Measurements from ENCODE around the gene RHAG.
"Not testable (repeated sequence)": the region's sequence is repeated elsewhere in the genome, so short reads cannot be mapped to it uniquely, and the experiment has no call there.

Gene RHAG

GRCh38 chr6:49635480-49635879, 1.2 kb downstream of the RHAG start:
- no peak for DNase-seq

DNA sequence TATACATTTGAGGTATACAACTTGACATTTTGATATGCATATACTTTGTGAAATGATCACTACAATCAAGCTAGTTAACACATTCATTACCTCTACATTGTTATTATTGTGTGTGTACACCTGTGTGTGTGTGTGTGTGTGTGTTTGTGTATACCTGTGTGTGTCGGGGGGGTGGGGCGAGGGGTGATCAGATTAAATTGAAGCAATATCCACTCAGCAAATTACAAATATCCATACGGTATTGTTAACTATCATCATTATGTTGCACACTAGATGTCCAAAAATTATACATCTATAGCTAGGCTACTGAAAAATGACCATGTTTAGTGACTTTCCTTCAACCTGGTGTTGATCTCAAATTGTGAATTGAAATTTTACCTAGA, 1.8 kb downstream of the RHAG start:
- DNase-seq, result no peak

- DNase-seq, result no peak
Observed at GRCh38 chr6:49634092-49634835, 2.4 kb downstream of the RHAG start.

DNA sequence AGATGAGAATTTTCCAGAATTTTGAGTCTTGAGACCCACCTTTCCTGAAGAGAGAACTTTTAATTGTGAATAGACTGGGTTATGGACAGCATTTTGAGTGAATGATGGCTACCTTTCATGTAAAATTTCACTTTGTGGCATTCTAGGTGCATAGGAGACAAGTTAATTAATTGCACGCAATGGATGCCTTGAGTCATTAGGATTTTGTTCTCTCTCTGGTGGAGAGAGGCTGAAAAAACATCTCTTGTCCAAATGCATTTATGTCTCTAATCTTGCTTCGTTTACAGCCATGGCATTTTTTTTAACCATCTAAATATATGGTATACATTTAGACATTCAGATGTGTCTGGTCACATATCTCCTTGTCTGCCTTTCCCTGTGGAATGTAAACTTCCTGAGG, 3.1 kb downstream of the RHAG start:
- no peak for DNase-seq

GRCh38 chr6:49632727-49633126, 3.9 kb downstream of the RHAG start:
- DNase-seq, result no peak

DNA sequence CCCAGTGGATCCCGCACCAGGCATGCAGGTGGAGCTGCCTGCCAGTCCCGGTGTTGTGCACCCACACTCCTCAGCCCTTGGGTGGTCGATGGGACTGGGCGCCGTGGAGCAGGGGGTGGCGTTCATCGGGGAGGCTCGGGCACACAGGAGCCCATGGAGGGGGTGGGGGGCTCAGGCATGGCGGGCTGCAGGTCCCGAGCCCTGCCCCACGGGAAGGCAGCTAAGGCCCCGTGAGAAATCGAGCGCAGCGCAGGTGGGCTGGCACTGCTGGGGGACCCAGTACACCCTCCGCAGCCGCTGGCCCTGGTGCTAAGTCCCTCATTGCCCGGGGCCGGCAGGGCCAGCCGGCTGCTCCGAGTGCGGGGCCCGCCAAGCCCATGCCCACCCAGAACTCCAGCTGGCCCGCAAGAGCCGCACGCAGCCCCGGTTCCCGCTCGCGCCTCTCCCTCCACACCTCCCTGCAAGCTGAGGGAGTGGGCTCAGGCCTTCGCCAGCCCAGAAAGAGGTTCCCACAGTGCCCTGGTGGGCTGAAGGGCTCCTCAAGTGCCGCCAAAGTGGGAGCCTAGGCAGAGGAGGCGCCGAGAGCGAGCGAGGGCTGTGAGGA, 7.1 kb downstream of the RHAG start:
- not testable (repeated sequence) for DNase-seq

DNA sequence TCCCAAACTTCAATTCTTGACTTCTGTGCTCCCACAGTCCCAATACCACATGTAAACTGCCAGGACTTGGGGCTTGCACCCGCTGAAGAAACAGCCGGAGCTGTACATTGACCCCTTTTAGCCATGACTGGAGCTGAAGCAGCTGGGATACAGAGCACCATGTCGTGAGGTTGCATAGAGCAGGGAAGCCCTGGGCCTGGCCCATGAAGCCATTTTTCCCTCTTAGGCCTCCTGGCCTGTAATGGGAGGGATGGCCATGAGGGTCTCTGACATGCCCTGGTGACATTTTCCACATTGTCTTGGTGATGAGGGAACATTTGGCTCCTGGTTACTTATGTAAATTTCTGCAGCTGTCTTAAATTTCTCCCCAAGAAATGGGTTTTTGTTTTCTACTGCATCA, 9.8 kb downstream of the RHAG start:
- no peak for DNase-seq

GRCh38 chr6:49618257-49618656, 18.4 kb downstream of the RHAG start:
- DNase-seq, result no peak

DNA sequence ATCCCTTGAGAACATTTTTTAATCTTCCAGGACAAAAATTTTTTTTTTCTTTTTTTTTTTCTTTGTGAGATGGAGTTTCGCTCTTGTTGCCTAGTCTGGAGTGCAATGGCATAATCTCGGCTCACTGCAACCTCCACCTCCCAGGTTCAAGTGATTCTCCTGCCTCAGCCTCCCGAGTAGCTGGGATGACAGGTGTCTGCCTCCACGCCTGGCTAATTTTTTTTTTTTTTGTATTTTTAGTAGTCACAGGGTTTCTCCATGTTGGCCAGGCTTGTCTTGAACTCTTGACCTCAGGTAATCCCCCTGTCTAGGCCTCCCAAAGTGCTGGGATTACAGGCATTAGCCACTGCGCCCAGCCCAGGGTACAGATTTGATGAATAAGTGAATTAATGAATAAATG, 22.5 kb downstream of the RHAG start:
- not testable (repeated sequence) for DNase-seq

- DNase-seq, result no peak
Observed at GRCh38 chr6:49609285-49609684, 27.4 kb downstream of the RHAG start.

- DNase-seq, result not testable (repeated sequence)
Observed at GRCh38 chr6:49608275-49608674, 28.4 kb downstream of the RHAG start.

DNA sequence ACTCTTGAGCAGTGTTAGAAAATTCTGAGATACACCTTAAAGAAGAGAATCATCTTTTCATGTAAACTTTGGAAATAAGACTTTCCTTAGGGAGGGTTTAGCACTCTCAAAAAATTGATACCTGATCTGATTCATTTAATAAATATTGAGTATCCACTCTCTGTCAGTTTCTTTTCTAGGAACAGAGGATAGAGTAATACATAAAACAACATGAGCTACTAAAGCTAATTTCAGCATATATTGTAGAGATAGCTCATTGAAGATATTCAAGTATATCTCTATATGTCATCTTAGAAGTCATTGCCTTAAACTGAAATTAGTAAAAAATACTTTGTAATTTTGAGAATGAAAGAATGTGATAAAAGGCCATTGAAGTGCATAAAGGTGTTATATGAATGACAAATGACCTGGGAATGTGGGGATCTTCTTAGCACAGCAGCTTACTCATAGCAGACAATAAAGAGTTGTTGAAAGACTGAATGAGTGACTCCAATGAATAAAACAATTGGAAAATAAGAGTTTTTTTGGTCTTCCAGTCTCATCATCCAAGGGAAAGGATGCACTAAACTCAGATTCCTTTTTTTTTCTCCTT, 29.2 kb downstream of the RHAG start:
- no peak for DNase-seq

DNA sequence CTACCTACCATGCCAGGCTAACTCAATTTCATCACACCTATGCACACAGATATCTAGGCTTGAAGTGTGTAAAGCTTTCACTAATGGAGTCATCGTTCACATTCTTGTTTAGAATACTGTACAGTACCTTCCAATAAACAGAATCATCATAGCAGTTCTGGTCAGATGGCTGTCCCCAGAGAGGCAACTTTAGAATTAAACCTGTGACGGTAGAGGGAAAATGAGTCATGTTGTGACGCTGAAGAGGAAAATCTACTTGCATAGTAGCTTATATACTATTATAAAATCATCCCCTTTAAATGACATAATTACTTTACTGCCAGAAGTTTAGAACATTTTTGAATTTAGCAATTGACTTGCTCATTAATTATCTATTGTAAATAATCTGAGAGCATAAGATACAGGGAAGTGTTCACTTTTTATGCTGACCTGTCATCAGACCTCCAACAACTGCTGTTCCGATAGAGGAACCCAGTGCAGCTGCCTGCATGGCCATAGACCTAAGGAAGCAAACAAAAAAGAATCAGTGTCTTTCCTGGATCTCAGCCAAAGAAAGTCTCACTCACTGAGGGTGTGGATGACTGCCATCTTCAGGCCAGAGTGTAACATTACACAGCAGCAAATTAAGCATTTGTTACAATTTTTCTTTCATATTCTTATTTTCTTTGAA, 29.8 kb downstream of the RHAG start:
- DNase-seq, result no peak

- DNase-seq, result not testable (repeated sequence)
Observed at GRCh38 chr6:49604080-49604479, 32.6 kb downstream of the RHAG start.

DNA sequence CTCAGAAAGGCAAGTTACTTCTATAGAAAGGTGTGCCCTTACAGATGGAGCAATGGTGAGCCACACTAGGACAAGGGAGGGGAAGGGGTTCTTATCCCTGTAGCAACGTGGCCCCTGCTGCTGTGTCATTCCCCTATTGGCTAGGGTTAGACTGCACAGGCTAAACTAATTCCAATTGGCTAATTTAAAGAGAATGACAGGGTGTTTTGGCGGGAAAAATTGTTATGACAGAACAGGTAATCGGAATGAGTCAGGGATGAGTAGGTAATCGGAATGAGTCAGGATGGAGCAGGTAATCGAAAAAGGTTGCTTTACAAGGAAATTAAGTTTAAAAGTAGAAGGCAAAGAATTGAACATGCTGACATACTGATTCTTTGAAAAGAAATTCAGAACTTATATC, 49.4 kb downstream of the RHAG start:
- DNase-seq, result not testable (repeated sequence)

DNA sequence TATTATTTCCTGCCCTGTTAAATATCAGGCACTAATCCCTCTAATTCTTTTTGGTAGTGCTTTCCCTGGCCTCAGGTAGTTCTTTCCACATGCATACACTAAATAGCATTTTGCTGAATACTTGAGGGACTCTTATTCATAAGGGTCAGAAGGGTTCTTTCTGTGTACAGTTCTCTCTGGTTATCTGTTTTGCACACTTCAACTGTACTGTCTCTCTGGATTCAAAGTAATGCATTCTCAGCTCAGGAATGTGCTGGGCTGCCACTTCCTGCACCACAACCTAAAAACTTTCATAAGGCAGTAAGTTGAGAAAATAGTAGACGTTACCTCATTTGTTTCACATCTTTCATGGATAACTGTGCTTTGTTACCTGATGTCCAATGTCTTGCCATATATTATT, 54.1 kb downstream of the RHAG start:
- no peak for DNase-seq

GRCh38 chr6:49579649-49580048, 57.0 kb downstream of the RHAG start:
- DNase-seq, result no peak

- no peak for DNase-seq
Observed at GRCh38 chr6:49576618-49577017, 60.0 kb downstream of the RHAG start.

DNA sequence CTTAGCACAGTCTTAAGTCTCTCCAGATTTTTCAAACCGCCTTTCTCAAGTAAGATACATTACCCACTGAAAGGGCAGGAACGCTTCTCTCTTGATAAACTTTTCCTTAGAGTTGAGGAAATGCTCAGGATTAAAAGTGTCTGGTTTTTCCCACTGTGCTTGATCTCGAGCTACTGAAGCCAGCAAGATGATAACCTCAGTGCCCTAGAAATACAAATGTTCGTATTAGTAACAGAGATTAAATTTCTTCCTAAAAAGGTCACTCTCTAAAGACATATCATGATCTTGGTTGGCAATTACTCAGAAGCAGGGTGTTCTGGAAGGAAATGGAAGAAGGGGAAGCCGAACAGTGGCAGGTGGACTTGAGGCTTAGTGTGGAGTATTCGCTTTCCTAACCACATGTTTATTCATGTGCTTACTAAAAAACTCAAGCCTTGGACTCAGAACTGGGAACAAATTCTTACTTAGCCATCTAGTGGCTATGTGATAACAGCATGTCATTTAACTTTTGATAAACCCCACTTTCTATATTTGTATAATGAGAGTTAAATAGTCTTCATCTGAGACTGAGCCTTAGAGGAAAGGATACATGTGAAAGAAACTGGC, 66.1 kb downstream of the RHAG start:
- no peak for DNase-seq

DNA sequence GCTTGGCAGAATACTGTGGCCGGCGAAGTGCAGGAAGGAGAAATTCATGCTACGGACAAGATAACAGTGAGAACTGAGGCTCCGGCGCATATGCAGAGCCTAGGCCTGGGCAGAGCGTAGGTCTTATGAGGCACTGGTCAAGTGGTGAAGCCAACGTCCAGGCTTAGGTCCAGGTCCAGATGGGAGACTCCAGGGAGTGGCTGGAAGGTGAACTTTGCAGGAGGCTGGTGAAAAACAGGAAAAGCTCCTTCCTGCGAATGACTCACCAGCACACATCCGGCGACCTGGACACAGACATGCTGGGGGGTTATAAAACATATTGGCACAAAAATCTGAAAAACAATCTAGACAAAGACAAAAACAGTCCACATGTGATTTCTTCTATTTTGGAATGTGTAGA, 70.8 kb downstream of the RHAG start:
- DNase-seq, result no peak

- DNase-seq, result no peak
Observed at GRCh38 chr6:49565261-49565660, 71.4 kb downstream of the RHAG start.

GRCh38 chr6:49564552-49564951, 72.1 kb downstream of the RHAG start:
- no peak for DNase-seq
